Frontal cortex (tissue), 4 donors: ENCODE results near the gene C1orf226. TPM values are rescaled to one million over a fixed set of nuclear protein-coding genes. Genes with fewer than 3 reads are reported as not detected.

Experiments
- DNase-seq, 2 donors: peaks; one replicate each; pipeline ENCODE4 v3.0.0; 2012; ENCODE audit warnings: low spot score in 2 of 2
- FAIRE-seq: peaks from 2 replicates; lab custom pipeline; 2012; peaks lifted over from hg19 to GRCh38; lab: Jason Lieb, UNC
- total RNA-seq: library from RNA; depleted of rRNA; stranded (reverse); fragments of >200 nt; gene quantifications from one replicate; pipeline ENCODE4 v1.2.3, GENCODE V29; 2014
- donor health status: control.
- donor health status: control.
- donor health status: control.

The C1orf226 gene
- total RNA-seq, 1 donor from 2014 or later = 0.82 TPM

- no peak for DNase-seq
- no peak for FAIRE-seq
Observed at GRCh38 chr1:162383091-162383490, 1.6 kb downstream of the C1orf226 start.

GRCh38 chr1:162383516-162383915 lies 2.0 kb downstream of the C1orf226 start:
- FAIRE-seq (no peak), DNase-seq (no peak)

GRCh38 chr1:162384116-162384515 lies 2.6 kb downstream of the C1orf226 start:
- no peak for FAIRE-seq

DNA sequence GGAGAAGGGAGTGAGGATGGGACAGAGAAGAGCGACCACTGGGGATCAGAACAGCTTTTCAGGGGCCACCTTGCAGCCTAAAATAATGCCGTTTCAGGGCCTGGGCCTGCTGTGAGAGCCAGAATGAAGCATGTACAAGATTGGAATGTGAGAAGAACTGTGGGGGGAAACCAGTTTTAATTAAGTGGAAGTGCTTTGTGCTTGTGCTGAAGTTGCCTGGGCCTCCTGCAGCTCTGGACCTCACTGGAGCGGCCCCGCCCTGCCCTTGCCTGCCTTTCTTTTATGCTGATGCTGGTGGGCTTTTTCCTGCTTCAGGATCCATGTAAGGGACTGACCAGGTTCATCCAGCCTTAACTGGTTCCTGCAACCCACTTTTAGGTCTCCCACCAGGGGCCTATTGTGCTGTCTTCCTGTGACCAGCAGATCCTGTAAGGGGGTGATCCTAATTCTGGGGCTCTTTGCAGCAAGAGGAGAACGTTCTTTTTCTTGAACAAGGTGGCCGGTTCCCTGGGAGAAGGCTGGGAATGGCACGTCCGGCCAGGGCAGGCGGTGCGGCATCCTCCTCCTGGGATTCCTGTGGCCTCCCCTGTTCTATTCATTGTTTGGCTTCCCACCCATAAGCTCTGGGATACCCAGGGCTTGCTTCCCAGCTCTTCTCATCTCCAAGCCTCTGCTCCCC lies 3.2 kb downstream of the C1orf226 start:
- no peak for FAIRE-seq

More at GRCh38 chr1:162384116-162384515, 2.6 kb downstream of the C1orf226 start:
- DNase-seq = no peak

GRCh38 chr1:162385280-162385623 lies 3.7 kb downstream of the C1orf226 start:
- FAIRE-seq = no peak
- DNase-seq = no peak

More for the DNA sequence above, 3.2 kb downstream of the C1orf226 start:
- DNase-seq = no peak

DNA sequence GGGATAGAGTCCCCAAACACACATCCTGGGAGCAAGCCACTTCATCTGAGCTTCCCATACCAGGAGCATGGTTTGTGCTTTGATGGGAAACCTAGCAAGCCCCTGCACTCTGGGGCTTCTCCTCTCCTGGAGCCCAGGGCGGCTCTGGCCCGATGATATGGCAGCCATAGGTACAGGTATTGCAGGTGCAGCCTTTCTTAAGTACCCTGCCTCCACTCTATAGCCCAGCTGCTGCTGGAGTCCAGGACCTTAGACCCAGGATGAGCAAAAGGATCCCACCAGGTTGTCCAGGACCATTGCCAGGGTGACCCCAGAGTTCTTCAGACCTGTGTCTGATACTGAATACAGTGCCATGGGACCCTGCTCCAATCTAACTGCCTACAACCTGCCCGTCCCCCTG lies 4.2 kb downstream of the C1orf226 start:
- DNase-seq = no peak
- no peak for FAIRE-seq

DNA sequence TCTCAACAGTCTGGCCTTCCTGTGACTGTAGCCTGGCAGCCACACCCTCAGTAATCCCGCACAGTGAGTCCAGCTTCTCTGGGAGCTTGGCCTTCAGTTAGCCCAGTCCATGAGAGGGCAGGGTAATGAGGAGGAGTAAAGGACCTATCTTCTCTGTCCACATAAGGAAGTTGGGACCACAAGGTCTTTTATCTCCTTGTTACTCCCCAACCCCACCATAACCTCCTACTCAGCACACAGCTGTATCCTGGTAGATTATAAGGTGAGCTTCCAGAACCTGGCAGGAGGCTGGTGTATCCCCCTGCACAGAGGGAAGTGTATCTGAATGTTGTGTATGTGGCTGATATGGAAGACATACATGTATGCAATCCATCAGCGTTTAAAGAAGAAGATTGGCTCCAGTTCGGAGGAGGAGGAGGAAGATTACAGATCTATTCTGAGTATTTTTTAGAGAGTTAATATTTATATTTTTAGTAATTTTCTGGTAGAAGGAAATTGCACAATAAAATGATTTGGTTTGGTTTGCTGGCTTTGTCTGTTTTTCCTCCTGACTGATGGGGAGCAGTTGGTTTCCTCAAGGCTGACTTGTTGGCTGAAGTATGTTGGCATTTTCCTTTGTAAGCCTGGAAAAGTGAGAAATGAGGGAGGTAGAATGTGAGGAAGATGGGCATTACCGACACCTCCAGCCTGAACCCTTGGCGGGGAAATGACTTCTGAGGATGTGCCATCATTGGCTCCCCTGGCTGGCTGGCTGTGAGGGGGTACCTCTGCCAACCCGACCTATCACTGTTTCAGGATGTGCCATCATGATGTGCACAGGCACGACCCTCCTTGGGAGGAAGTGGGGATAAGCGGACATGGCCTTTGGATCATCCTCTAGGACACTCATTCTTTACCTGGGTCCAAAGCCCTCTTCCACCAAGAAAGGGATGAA lies 5.0 kb downstream of the C1orf226 start:
- DNase-seq = no peak
- FAIRE-seq = no peak

DNA sequence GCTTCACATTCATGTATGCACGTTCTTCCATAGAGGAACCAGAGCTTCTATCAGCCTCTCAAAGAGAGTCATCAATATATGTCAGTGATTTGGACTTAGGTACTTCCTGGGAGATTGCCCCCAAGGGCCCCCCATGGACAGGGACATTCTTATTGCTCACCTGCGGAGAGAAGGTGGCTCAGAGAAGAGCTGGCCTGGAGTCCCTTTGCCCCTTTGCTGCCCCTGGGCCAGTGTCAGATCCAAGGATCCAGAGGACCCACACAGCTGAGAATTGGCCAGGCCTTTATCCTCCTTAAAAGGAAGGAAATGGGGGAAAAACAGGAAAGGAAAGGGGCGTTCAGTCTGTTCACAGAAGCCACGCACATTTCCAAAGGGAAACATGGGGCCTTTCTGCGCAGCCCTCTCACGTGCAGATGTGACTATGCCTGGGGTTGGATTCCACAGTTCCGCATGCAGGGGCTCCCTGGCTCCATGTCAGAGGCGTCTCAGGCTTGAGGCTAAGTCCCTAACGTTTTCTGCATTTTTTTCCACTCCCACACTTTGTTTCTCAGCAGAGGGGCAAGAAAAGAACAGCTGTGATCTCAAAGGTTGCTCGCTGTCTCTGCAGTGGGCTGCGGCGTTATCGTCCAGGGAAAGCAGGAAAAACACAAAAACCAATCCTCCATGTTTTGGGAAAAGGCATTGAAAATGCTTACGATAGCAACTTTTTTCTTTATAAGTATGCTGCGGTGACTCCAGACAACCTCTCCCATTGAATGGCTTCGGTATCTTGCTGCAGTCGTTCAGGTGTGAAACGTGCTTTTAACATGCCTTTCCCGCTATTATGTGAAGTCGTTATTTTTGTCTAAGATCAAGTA lies 5.9 kb downstream of the C1orf226 start:
- DNase-seq (no peak), FAIRE-seq (no peak)

DNA sequence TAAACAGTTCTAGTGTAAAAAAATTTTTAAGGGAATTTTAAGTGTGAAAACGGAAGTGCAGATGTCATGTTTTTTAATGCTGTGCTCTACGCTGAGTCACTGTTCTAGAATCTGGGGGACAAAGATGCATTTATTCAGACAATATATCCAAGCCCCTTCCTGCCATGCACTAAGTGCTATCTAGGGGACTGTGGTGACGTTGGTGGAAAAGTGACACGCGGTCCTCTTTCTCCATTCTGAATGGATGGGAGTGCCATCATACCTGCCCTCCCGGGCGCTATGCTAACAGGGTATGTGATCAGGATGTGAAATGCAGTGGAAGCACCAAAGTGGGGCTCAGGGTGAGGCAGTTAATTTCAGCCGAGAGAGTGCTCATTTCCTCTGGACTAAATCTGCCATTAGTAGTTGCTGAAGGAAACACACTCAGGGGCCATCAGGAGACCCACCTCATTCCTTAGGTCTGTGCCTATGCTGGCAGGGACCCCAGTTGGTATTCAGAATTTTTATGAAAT lies 6.6 kb downstream of the C1orf226 start:
- no peak for DNase-seq
- no peak for FAIRE-seq

DNA sequence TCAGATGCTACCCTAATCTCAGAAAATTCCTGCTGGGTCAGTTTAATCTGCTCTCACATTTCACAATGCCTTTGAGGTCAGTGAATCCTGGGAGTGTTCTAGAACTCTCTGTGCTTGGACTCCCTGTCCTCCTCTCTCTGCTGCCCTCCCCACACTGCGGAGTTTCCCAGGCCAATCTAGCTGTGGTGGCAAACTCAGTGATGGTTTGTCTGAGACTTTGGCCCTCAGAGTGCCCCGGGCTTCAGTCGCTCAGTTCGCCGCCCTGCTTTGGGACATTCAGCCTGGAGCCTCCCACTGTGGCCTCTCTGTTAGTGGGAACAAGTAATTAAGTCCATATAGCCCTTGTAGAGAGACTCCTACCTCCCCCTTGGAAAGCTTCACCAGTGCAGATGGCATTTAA lies 7.1 kb downstream of the C1orf226 start:
- DNase-seq (no peak), FAIRE-seq (no peak)

GRCh38 chr1:162389021-162389818 lies 7.7 kb downstream of the C1orf226 start:
- FAIRE-seq (no peak), DNase-seq (no peak)

DNA sequence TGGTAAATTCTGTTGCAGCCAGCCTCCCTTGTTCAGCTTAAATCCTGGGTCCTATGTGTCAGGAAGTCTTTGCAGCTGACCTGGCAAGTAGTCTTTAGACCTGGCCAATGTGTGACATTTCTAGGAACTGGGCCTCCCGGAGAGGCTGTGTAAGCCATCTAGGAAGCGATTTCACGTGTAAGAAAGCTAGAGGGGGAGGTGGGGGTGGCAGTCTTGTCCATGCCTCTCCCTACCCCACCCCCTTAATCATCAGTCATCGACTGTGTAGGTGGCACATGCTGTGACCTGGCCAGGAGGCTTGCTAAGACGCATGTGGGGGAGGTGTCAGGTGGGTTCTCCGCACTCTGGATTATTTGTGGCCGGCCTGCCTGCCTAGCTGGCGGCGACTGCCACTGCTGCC lies 8.4 kb downstream of the C1orf226 start:
- no peak for DNase-seq
- no peak for FAIRE-seq

DNA sequence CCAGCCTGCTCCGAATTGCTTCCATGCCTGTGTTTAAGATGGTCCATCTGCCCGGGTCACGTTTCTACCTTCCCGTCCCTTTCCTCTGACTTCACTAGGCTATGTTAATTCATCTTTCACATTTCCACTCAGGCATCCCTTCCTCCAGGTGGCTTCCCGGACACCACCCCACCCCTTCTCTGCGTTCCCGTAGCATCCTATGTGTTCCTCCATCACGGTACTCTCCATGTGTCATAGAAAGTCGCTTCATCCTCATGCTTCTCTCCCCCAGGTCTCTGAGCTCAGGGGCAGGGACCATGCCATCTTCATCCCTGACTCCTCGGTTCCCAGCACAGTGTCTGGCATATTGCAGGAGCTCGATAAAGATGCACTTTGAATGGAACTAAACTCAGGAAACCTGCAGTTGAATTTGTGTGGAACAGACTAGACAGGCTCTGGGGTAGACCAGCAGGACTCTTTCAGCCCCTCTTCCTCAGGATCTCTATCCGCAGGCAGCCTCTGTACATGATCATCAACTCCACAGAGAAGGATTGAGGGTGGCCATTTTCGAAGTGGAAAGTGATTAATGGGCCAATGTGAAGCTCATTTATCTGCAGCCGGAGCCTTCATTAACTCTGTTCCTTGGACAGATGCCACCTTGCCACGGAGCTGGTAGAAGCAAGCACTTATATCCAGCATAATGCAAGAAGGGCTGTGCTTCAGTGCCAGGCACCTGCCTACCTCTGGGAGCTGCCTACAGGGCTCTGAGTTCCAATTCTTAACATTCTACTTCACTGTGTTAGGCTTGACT lies 9.1 kb downstream of the C1orf226 start:
- DNase-seq (no peak), FAIRE-seq (no peak)

- FAIRE-seq = no peak
- DNase-seq = peak in 1 of 2 donors; percentile 42
Observed at GRCh38 chr1:162391790-162392563, 10.4 kb downstream of the C1orf226 start.

GRCh38 chr1:162396201-162396906 lies 14.8 kb downstream of the C1orf226 start:
- no peak for DNase-seq
- no peak for FAIRE-seq

DNA sequence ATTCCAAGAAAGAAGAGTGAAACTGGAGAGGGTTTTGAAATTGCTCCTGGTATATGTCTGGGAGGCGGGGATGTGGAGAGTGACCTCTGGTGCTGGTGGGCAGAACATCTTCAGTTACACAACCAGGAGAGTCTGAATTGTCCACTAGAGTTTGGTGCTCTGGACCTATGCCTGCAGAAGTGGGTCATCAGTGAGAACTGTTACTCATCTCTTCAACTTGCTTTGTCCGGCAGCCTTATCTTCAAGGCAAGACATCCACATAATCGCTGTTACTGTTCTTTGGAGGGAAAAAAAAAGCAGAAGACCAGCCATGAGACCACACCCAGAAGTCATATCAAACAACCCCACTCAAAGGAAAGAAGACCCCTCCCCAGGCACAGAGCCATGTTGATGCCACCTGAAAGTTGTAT lies 15.5 kb downstream of the C1orf226 start:
- no peak for FAIRE-seq
- no peak for DNase-seq

DNA sequence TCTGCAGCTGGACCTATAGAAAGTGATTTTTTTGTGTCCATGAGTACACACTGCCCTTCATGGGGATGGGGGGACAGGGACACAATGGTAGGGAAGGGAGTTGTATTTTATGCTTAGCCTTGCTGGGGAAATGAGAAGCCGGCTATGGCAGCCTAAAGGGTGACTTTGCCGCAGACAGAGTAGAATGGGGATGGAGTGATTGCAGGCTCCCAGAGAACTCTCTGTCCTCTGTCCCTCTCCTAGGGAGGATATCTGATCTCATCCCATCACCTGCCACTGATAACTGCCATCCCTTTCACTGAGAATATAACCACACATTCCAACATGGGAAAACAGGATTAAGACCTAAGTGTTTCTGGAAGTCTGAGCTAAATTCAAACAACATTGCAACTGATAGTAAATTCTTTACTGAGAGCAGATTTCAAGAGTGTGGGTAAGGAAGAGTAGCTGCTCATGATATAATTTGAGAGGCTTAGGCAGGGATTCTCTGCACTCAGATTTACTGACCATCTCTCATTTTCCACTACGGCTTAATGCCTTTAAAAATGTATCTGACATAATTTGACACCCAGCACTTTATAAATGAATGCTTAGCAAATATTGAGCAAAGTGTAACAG lies 16.5 kb downstream of the C1orf226 start:
- no peak for FAIRE-seq

More for the DNA sequence above, 16.5 kb downstream of the C1orf226 start:
- DNase-seq = no peak
